GM12891 (cell line): ENCODE measurements around the gene SUPT16H.

Experiments used
- PAX5 ChIP-seq: IDR thresholded peaks from 2 replicates; pipeline ENCODE4 v1.6.1; 2011; ENCODE audit warnings: low read length, moderate library complexity, mild to moderate bottlenecking; ENCODE audit not compliant: insufficient read depth, severe bottlenecking
- POLR2A ChIP-seq: IDR thresholded peaks from 2 replicates; pipeline ENCODE4 v1.6.1; 2011; ENCODE audit warnings: low read depth, low read length, control low read depth
- POLR2AphosphoS5 ChIP-seq: IDR thresholded peaks from 2 replicates; pipeline ENCODE4 v1.6.1; 2011; ENCODE audit warnings: low read depth, low read length, control low read depth
- POU2F2 ChIP-seq: IDR thresholded peaks from 2 replicates; pipeline ENCODE4 v1.6.1; 2011; ENCODE audit warnings: low read depth, mild to moderate bottlenecking, control low read depth, low read length, moderate library complexity
- SPI1 ChIP-seq: IDR thresholded peaks from 2 replicates; pipeline ENCODE4 v1.6.1; 2011; ENCODE audit warnings: low read depth, low read length, control low read depth
- TAF1 ChIP-seq: IDR thresholded peaks from 2 replicates; pipeline ENCODE4 v1.6.1; 2011; ENCODE audit warnings: low read depth, low read length, control low read depth

DNA sequence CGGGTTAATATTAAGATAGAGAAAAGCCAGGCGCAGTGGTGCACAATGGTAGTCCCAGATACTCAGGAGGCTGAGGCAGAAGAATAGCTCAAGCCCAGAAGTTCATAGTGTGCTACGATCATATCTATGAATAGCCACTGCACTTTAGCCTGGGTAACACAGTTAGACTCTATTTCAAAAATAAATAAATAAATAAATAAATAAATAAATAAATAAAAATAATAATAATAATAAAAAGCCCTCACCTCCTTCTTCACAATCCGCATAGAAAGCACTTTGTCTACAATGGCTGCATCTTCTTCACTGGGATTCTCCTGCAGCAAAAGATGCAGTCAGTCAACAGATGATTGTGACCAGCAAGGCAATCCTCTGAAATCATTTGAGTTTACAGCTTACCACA is 31.5 kb upstream of the SUPT16H start:
- TF ChIP-seq POLR2A (no peak), POU2F2 (no peak), POLR2AphosphoS5 (no peak), PAX5 (no peak), TAF1 (no peak), SPI1 (no peak)
